ENCODE data around the gene ZNF444. TPM values are rescaled to one million over a fixed set of nuclear protein-coding genes. Genes with fewer than 3 reads are reported as not detected.
"Not testable (repeated sequence)": the region's sequence is repeated elsewhere in the genome, so short reads cannot be mapped to it uniquely, and the experiment has no call there.

Gene ZNF444
- total RNA-seq, 1 experiment from 2014 or later: 30.2 TPM

GRCh38 chr19:56210036-56210435 is 68.9 kb downstream of the ZNF444 start:
- DNase-seq (ENCODE audit: low spot score); in situ Hi-C loops (cut with HindIII; ENCODE audit: low sequenced_read_pairs): not testable (repeated sequence)

Other genes with a start within 250 kb of the ZNF444 start
- gene NLRP13, start 209.0 kb upstream of the ZNF444 start, total RNA-seq (2014; rRNA removed; shearing (Covaris generic)): not detected in 2 replicates
- not detected in 2 replicates for gene NLRP8, start 193.5 kb upstream of the ZNF444 start, total RNA-seq (2014; rRNA removed; shearing (Covaris generic))
- gene NLRP5, start 154.5 kb upstream of the ZNF444 start, total RNA-seq (2014; rRNA removed; shearing (Covaris generic)): not detected in 2 replicates
- gene ZNF787, start 20.0 kb upstream of the ZNF444 start, total RNA-seq (2014; rRNA removed; shearing (Covaris generic)): 55.8 and 56.1 TPM in 2 replicates
- not detected in 2 replicates for gene GALP, start 34.7 kb downstream of the ZNF444 start, total RNA-seq (2014; rRNA removed; shearing (Covaris generic))
- gene ZSCAN5B, start 56.5 kb downstream of the ZNF444 start, total RNA-seq (2014; rRNA removed; shearing (Covaris generic)): not detected in 2 replicates
- gene ZSCAN5C, start 61.0 kb downstream of the ZNF444 start, total RNA-seq (2014; rRNA removed; shearing (Covaris generic)): 0.37 TPM in 1 of 2 replicates, not detected in the other
- not detected in 2 replicates for gene EDDM13, start 131.5 kb downstream of the ZNF444 start, total RNA-seq (2014; rRNA removed; shearing (Covaris generic))
- 12.1 and 17.6 TPM in 2 replicates for gene ZSCAN5A, start 173.6 kb downstream of the ZNF444 start, total RNA-seq (2014; rRNA removed; shearing (Covaris generic))